ENCODE data around the gene RYR2. TPM values are rescaled to one million over a fixed set of nuclear protein-coding genes. Genes with fewer than 3 reads are reported as not detected.

The RYR2 gene
- total and polyA plus RNA-seq, 2 of the 8 experiments (the other 6 are each of a cell fraction or from before 2014, with no cell fraction given) = 1.3 to 4.4 TPM

DNA sequence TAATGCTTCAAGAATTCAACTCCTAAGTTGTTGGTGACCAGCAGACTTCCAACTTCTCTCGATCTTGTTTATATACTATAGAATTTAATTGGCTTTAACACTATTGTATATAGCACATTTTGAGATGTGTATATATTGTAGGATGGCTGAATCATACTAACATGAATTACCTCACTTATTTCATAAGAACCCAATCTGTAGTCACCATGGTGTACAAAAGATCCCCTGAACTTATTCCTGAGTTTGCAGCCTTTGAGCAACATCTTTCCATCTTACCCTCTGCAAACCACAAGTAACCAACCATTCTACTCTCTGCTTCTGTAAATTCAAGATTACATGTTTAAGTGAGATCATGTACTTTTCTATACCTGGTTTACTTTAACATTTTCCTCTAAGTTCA lies 836.4 kb downstream of the RYR2 start:
- no peak overlapping the region for H3K56ac ChIP-seq (replicated peaks; ENCODE audit: insufficient read length, low read depth, low read length)
- no peak overlapping the region for H2AK5ac ChIP-seq (ENCODE audit: low read depth, low read length)
- no peak overlapping the region for H3K27ac ChIP-seq (ENCODE audit: low read depth, low read length)
- no peak overlapping the region for H2BK120ac ChIP-seq (replicated peaks; ENCODE audit: low read depth, low read length)
- peaks cover 0 to 4% (median 2%) of the 10 kb centered on the region in 4 experiments; a peak in 2 of 7 replicates for H3K4me1 ChIP-seq (replicated peaks in 1 of 4; ENCODE audit: control insufficient read depth in 3 of 4, insufficient read depth in 4 of 4, low read length in 3 of 4)
- H3K23me2 ChIP-seq (ENCODE audit: low read depth, low read length) = no peaks in the 10 kb centered on the region
- no peak overlapping the region for H3K14ac ChIP-seq (ENCODE audit: insufficient read length)
- no peak overlapping the region for H3K4me3 ChIP-seq (ENCODE audit: extremely low read depth in 1 of 4, insufficient read depth in 2 of 4, low read depth in 3 of 4, low read length in 4 of 4)
- H2BK15ac ChIP-seq (ENCODE audit: low read length) = no peak overlapping the region
- no peak overlapping the region for H2BK12ac ChIP-seq (ENCODE audit: low read depth, low read length)
- no peak overlapping the region for H3K23ac ChIP-seq (ENCODE audit: insufficient read length)
- CTCF ChIA-PET (ENCODE audit: partially characterized antibody) = interaction anchor here (1.4 to 9.8 kb wide), 4 partner anchors 14 to 74 kb away, joined by 3 to 54 read pairs (median 8); no protein-coding TSS in a partner anchor
- H3K79me1 ChIP-seq (ENCODE audit: low read depth, low read length) = no peaks in the 10 kb centered on the region
- H2BK20ac ChIP-seq (ENCODE audit: low read length) = no peak overlapping the region
- H3K18ac ChIP-seq (ENCODE audit: extremely low read depth, low read length) = no peak overlapping the region
- no peaks in the 10 kb centered on the region for H3K79me2 ChIP-seq (ENCODE audit: control insufficient read depth in 1 of 2, insufficient read depth in 2 of 2, low read length in 2 of 2)
- H3K36me3 ChIP-seq (ENCODE audit: control insufficient read depth in 2 of 4, insufficient read depth in 4 of 4, low read length in 3 of 4) = no peaks in the 10 kb centered on the region
- no peak overlapping the region for H4K8ac ChIP-seq (ENCODE audit: extremely low read depth, insufficient read depth, low read length)
- TF ChIP-seq TAF1 (IDR thresholded peaks at IDR 0.05; ENCODE audit: low read depth, low read length) = no peak
- no peak for TF ChIP-seq EZH2 (IDR thresholded peaks at IDR 0.05; ENCODE audit: low read depth, low read length, severe bottlenecking)
- no peak for TF ChIP-seq CHD1 (IDR thresholded peaks at IDR 0.05; ENCODE audit: low read depth, low read length)
- TF ChIP-seq ASH2L (IDR thresholded peaks at IDR 0.05; ENCODE audit: low read length) = no peak
- no peak for TF ChIP-seq PHF8 (conservative IDR thresholded peaks at IDR 0.05; ENCODE audit: low read depth, low read length)
- TF ChIP-seq RNF2 (IDR thresholded peaks at IDR 0.05; ENCODE audit: borderline replicate concordance, low read depth, low read length, missing control alignments, poor library complexity, severe bottlenecking) = no peak
- no peak for TF ChIP-seq NRF1 (IDR thresholded peaks at IDR 0.05; ENCODE audit: low read depth, low read length)
- TF ChIP-seq BACH1 (IDR thresholded peaks at IDR 0.05; ENCODE audit: low read length) = no peak
- no peak overlapping the region for H3K4me2 ChIP-seq (ENCODE audit: insufficient read depth in 1 of 2, low read depth in 2 of 2, low read length in 2 of 2)
- H3K4ac ChIP-seq (replicated peaks; ENCODE audit: insufficient read length, low read depth, low read length) = no peak overlapping the region
- WGBS, 2 experiments (ENCODE audit: extremely low coverage in 1 of 2, insufficient coverage in 1 of 2, insufficient read length in 1 of 2, insufficient replicate concordance in 2 of 2, low coverage in 1 of 2, low lambda C conversion rate in 2 of 2, missing lambda C conversion rate in 1 of 2) = 79% methylated on average over 1 of the region's 1 CpG; no CpG with 5 or more reads in 1 of the 2 experiments
- no peaks in the 10 kb centered on the region for H3K9me3 ChIP-seq (ENCODE audit: insufficient read depth in 2 of 2, low read depth in 1 of 2, low read length in 1 of 2)
- no peak overlapping the region for H2AFZ ChIP-seq (ENCODE audit: low read length)
- H2BK5ac ChIP-seq (ENCODE audit: low read depth, low read length) = no peak overlapping the region
- FAIRE-seq (no peak), DNase-seq (ENCODE audit: low read depth in 1 of 2, low spot score in 2 of 2) (no peak)
- H4K5ac ChIP-seq (ENCODE audit: insufficient read length, low read depth, low read length) = no peak overlapping the region
- H4K91ac ChIP-seq (replicated peaks; ENCODE audit: insufficient read length, low read length) = no peak overlapping the region
- no peak overlapping the region for H3K9ac ChIP-seq (replicated peaks in 1 of 4; ENCODE audit: extremely low read depth in 1 of 4, low read depth in 3 of 4, low read length in 3 of 4)
- POLR2A ChIA-PET (ENCODE audit: partially characterized antibody) = no interaction called here
- no peaks in the 10 kb centered on the region for H3K27me3 ChIP-seq (replicated peaks in 1 of 4; ENCODE audit: control insufficient read depth in 3 of 4, extremely low read depth in 1 of 4, insufficient read depth in 3 of 4, low read length in 3 of 4)
- no peaks in the 10 kb centered on the region for H4K20me1 ChIP-seq (replicated peaks in 1 of 2; ENCODE audit: control insufficient read depth in 1 of 2, insufficient read depth in 2 of 2, low read length in 2 of 2)
